GM20431 (cell line): ENCODE data around the gene WDR49.

Experiments used
- in situ Hi-C: fragments of 300-500 bp; cut with MseI, MboI; formaldehyde crosslinking; loops from one replicate; pipeline ENCODE4 v1.15.0; 2020; ENCODE audit warnings: low sequenced_read_pairs; ENCODE audit not compliant: unreplicated experiment

Gene WDR49

DNA sequence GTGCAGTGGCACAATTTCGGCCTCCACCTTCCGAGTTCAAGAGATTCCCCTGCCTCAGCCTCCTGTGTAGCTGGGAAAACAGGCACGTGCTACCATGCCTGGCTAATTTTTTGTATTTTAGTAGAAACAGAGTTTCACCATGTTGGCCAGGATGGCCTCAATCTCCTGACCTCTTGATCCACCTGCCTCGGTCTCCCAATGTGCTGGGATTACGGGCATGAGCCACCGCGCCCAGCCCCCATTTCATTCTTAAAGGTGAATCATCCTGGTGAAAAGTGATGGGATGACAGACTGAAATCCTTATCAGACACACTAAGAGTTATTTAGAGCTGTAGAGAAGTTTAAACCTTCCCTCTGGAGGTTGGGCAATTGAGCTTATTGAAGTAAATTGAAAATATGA is 155.8 kb downstream of the WDR49 start:
- in situ Hi-C loops: no loop called here

DNA sequence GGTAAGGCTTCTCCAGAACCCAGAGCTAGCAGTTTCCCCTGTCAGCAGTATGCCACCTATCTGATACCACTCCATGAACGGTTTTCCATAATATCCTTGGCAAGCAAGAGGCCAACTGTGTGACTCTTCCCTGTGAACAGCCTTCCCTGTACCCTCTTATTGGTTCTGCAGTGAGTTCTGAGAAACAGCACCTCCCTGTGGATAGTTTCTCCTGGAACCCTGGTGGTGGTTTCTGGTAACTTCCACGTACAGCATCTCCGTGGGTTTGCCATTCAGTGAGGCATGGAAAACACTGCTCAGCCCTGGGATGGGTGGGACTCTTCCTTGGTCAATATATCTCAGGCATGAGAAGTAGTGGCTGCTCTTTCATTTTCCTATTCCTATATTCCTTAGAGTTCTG is 160.5 kb downstream of the WDR49 start:
- in situ Hi-C loops: no loop called here

DNA sequence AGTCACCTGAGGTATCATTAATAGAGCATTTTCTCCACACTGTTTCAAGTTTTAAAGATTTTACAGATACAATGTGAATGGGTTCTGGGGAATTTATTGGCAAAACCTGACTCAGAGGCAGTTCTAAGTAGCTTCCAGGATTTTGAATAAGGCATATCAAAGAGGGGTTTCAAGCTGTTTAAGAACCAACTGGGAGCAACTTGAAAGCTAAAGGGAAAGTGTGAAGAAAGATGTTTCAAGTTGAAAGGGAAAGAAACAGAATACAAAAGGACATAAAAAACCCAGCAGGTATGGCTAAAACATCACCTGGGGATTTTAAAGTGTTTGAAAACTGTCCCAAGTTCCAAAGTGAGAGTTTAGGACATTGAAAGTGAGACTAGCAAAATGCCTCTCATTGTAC is 162.1 kb downstream of the WDR49 start:
- in situ Hi-C loops: no loop called here

DNA sequence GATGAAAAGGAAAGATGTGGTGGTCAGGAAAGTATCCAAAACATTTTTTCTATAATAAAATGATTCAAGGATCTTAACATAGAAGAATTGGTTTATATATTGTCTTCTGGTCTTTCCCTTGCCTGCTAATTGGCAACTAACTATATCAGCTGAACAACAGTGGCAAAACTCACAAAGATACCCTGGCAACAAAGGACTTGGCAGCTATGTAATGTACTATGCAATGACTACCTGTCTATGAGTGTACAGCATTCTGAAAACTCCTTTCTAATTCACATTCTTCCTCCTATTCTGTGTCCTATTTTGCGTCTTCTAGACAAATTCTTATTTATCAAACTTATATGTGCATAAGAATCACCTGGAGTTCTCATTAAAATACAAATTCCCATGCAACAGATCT is 164.2 kb downstream of the WDR49 start:
- in situ Hi-C loops: no loop called here

GRCh38 chr3:167487556-167487955 is 166.2 kb downstream of the WDR49 start:
- in situ Hi-C loops: no loop called here

DNA sequence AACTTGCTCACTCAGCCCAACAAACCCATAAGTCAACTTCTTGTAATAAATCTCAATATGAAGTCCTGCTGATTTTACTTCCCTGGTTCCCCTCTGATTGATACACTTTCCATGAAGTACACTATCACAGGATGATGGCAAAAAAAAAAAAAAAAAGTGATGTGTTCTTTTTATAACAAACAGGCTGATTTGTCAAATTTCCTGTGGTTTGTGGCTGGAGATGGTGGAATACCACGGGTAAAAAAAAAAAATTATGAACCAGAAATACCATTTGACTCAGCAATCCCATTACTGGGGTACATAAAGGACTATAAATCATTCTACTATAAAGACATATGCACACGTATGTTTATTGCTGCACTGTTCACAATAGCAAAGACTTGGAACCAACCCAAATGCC is 169.2 kb downstream of the WDR49 start:
- in situ Hi-C loops: no loop called here

GRCh38 chr3:167483708-167484475 is 169.8 kb downstream of the WDR49 start:
- in situ Hi-C loops: no loop called here

DNA sequence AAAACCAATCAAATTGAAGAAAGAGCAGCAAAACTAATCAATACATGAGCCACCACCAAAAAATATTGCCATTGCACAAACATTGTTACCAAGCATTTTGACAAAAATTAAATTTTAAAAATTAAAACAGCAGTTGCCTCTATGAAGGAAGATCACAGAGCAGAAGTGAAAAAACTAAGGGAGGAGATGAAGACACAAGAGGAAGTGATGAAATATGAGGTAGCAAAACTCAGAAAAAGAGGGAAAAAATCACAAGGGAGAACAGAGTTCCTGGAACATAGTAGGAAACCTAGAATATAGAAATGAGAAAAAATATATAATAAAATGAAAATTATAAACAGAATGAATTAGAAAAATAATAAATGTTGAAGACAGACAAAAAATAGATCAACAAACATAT is 172.6 kb downstream of the WDR49 start:
- in situ Hi-C loops: no loop called here

- in situ Hi-C loops: no loop called here
These were observed 173.0 kb downstream of the WDR49 start for GRCh38 chr3:167480748-167481147.

GRCh38 chr3:167473863-167474262 is 179.9 kb downstream of the WDR49 start, which contains the start of gene SERPINI2:
Gene SERPINI2 (minus strand): TSS chr3:167474042. CDS start chr3:167471834, 2,208 bp downstream.
- in situ Hi-C loops: no loop called here

DNA sequence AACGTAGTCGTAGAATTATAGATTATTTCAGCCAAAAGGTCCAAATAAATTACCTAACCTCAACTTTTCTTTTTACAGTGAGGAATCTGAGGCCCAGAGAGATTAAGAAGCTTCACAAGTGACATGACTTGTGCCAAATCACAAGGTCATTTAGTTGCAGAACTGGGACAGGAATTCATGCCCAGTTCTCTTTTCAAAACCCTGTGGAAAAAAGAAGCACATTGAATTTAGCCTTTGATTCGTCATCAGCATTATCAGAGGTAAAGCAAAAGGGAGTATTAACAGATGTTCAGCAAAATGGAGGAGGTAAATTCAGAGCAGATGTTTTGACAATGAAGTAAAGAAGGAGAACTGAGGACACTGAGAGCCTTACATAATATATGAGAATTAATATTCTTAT is 184.4 kb downstream of the WDR49 start:
- in situ Hi-C loops: no loop called here

GRCh38 chr3:167467848-167468611 is 185.7 kb downstream of the WDR49 start:
- in situ Hi-C loops: no loop called here

DNA sequence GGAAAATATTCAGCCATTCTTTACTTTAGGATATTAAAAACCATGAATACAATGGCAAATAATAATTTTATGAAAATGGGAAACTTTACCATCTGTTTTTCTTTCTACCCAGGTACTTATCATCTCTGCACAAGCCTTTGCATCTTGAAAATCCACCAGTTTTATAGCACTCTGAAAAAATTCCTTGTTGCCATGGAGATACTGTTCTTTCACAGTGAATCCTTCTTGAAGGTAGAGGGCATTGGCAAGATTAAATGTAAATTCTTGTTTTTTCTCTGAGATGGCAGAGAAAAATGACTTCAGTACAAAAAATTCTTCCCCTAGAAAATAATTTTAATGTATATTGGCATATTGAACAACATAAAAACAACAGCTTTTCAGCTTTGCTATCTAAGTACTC is 186.8 kb downstream of the WDR49 start:
- in situ Hi-C loops: no loop called here

- in situ Hi-C loops: no loop called here
These were observed 197.5 kb downstream of the WDR49 start for GRCh38 chr3:167456157-167456799.

DNA sequence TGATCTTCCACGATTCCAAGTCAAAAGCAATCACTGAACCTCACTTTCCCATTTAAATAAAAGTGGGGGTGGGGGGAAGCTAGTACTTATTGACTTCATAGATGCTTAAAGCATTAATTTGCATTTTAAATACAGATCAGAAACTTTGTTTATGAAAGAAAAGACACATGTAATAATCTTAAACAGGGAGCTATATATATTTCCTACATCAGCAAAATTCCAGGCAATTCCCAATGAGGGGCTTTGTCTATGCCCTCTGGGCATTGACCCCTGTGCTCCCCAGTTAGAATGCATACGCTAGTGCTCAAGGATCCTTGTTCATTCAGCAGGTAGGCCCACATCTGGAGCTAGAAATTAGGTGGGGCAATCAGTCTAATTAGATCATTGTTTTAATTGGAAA is 199.9 kb downstream of the WDR49 start:
- in situ Hi-C loops: no loop called here

DNA sequence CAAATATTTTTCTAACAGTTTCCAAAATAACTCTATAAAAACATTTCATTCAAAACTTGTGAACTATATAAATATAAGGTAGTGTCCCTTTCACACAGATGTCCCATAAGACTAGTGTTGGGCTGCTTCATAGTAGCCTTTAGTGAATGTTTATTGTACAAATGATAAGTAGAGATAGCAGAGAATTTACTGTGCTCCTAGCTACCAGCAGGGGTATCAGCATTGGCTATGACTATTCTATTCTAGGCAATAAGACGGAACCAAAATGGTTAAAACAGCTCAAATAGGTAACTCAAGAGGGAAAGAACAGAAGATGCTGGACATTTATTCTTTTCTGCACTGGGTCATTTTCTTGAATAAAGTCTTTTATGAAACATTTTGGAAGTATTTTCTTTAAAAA is 202.5 kb downstream of the WDR49 start:
- in situ Hi-C loops: no loop called here

GRCh38 chr3:167450675-167451074 is 203.1 kb downstream of the WDR49 start:
- in situ Hi-C loops: no loop called here

- in situ Hi-C loops: no loop called here
These were observed 203.5 kb downstream of the WDR49 start for GRCh38 chr3:167450195-167450594.

DNA sequence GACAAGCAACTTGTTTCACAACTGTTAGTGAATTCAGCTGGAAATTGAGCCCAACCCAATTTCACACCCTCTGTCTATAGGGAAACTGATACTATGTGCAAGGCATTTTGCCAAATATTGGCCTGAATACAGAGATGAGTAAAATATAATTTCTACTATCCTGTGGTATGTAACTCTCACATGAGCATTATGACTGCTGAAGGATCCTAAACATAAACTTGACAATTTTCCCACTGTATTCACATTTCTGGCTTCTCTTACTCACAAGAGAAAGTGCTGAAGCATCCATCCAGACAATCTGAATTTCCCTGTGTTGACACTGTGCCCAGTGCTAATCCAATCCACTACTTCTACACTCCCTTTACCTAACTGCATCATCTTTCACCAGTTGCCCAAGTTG is 208.3 kb downstream of the WDR49 start:
- in situ Hi-C loops: no loop called here

DNA sequence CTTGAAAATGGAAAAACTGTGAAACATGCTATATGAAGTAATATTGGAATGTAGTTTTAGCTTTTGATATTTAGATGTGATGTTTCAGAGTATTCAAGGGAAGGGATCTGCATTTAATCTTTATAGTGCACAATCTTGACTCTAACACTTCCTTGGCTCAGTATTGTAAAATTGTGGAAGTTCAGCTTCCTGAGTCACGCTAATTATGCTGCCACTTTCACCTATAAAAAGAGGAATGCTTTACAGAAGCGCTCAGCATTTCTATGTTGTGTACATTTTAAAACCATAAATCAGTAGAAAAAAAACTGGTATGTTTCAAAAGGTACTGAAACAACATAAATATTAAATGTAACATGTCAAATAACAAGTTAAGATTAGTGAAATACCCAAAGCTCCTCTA is 212.5 kb downstream of the WDR49 start:
- in situ Hi-C loops: no loop called here
